Neutrophil (primary cell): ENCODE data around the gene MYRF.

Experiments
- H3K27ac ChIP-seq: fragments of 200-600 bp; sonication (generic); 2 replicates; pipeline ENCODE4 v1.5.1; 2016; ENCODE audit warnings: mild to moderate bottlenecking, moderate library complexity
- H3K27me3 ChIP-seq: fragments of 200-600 bp; sonication (generic); 2 replicates; pipeline ENCODE4 v1.6.0; 2016; ENCODE audit warnings: mild to moderate bottlenecking
- H3K36me3 ChIP-seq: fragments of 200-600 bp; sonication (generic); 2 replicates; pipeline ENCODE4 v1.5.1; 2017
- H3K4me1 ChIP-seq, 2 experiments: fragments of 200-600 bp in 1 of 2; sonication (generic) in 1 of 2; 1 replicate in 1 of 2; 2 replicates in 1 of 2; pipeline versions ENCODE4 v1.5.1 to v1.6.1; 2013 to 2016; ENCODE audit warnings: low read depth in 1 of 2, low read length in 1 of 2, mild to moderate bottlenecking in 1 of 2, moderate library complexity in 1 of 2; ENCODE audit not compliant: control insufficient read depth in 1 of 2, insufficient read depth in 1 of 2
- H3K4me3 ChIP-seq, 2 experiments: fragments of 200-600 bp in 1 of 2; sonication (generic) in 1 of 2; 1 replicate in 1 of 2; 2 replicates in 1 of 2; pipeline ENCODE4 v1.5.1; 2013 to 2016; ENCODE audit warnings: low read depth in 1 of 2, low read length in 1 of 2, mild to moderate bottlenecking in 1 of 2, moderate library complexity in 1 of 2
- H3K9me3 ChIP-seq: fragments of 200-600 bp; sonication (generic); 2 replicates; pipeline ENCODE4 v1.5.1; 2016
- TF ChIP-seq, protein P1 (sequence below): fragments of 200-600 bp; sonication (generic); IDR thresholded peaks from 2 replicates; pipeline ENCODE4 v1.5.1; 2016; ENCODE audit warnings: antibody characterized with exemption

The MYRF gene

GRCh38 chr11:61746442-61747191 lies 5.8 kb upstream of the MYRF start:
- peaks cover 4 to 8% of the 10 kb centered on the region in 2 experiments for H3K4me1 ChIP-seq
- no peak overlapping the region for H3K27ac ChIP-seq
- TF ChIP-seq, protein P1, sequence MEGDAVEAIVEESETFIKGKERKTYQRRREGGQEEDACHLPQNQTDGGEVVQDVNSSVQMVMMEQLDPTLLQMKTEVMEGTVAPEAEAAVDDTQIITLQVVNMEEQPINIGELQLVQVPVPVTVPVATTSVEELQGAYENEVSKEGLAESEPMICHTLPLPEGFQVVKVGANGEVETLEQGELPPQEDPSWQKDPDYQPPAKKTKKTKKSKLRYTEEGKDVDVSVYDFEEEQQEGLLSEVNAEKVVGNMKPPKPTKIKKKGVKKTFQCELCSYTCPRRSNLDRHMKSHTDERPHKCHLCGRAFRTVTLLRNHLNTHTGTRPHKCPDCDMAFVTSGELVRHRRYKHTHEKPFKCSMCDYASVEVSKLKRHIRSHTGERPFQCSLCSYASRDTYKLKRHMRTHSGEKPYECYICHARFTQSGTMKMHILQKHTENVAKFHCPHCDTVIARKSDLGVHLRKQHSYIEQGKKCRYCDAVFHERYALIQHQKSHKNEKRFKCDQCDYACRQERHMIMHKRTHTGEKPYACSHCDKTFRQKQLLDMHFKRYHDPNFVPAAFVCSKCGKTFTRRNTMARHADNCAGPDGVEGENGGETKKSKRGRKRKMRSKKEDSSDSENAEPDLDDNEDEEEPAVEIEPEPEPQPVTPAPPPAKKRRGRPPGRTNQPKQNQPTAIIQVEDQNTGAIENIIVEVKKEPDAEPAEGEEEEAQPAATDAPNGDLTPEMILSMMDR, result no peak
- H3K27me3 ChIP-seq, result peaks cover 39% of the 10 kb centered on the region
- H3K4me3 ChIP-seq, result no peak overlapping the region
- no peaks in the 10 kb centered on the region for H3K9me3 ChIP-seq
- no peaks in the 10 kb centered on the region for H3K36me3 ChIP-seq

DNA sequence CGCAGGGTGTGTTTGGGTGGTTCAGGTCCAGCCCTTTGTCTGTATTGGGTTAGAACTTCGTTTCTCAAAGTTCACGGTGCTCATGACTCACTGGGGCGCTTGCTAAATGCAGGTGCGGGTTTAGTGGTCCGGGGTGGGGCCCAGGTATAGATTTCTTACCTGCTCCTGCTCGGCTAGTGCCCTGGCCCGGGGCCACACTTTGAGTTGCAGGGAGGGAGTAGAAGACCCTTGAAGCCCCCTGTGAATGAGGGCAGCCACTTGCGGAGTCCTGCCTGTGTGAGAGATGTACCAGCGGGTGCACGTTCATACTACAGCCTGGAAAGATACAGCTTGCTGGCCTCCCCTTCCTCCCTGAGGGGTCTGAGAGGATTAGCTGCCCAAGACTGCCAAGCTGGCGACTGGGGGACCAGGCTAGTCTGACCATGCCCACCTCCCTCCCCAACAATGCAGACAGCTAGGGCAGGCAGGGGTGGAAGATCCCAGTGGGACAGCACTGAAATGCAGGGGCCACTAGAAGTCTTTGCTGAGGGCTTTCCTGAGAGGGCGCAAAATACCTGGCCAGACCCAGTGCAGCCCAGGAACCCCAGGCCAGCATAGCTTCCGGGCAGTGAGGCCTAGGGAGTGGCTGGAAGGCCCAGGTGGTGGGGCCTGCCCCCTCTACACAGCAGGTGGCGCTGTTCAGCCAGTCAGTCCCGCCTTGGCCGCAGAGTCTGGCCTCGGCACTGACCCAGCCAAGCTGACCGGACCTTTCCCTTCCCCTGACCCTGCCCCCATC lies 5.1 kb upstream of the MYRF start:
- TF ChIP-seq, protein P1, result peak; percentile 70
- no peak overlapping the region for H3K27ac ChIP-seq
- peaks cover 47% of the 10 kb centered on the region for H3K27me3 ChIP-seq
- H3K4me3 ChIP-seq, result no peak overlapping the region
- peaks cover 2 to 8% of the 10 kb centered on the region in 2 experiments for H3K4me1 ChIP-seq
- no peaks in the 10 kb centered on the region for H3K36me3 ChIP-seq
- no peaks in the 10 kb centered on the region for H3K9me3 ChIP-seq

DNA sequence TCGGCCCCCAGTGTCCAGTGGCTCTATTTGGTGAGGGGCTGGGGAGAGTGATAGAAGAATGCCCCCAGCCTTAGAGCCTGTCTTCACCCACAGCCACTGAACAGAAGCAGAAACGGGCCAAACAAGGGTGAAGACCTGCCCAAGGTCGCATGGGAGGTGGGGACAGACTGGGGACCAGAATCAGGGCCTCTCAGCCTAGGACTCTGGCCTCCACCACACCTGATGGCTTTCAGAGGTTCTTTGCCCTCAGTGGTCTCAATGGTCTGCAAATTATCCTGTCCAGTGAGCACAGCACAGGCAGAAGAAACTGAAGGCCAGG lies 4.5 kb upstream of the MYRF start:
- H3K9me3 ChIP-seq, result no peaks in the 10 kb centered on the region
- H3K4me3 ChIP-seq, result no peak overlapping the region
- TF ChIP-seq, protein P1, result no peak
- H3K36me3 ChIP-seq, result no peaks in the 10 kb centered on the region
- H3K27ac ChIP-seq, result no peak overlapping the region
- peaks cover 52% of the 10 kb centered on the region for H3K27me3 ChIP-seq
- H3K4me1 ChIP-seq, result peaks cover 0 to 4% of the 10 kb centered on the region in 2 experiments

GRCh38 chr11:61749591-61750217 lies 2.7 kb upstream of the MYRF start:
- H3K36me3 ChIP-seq, result no peaks in the 10 kb centered on the region
- TF ChIP-seq, protein P1, result no peak
- peaks cover 70% of the 10 kb centered on the region for H3K27me3 ChIP-seq

DNA sequence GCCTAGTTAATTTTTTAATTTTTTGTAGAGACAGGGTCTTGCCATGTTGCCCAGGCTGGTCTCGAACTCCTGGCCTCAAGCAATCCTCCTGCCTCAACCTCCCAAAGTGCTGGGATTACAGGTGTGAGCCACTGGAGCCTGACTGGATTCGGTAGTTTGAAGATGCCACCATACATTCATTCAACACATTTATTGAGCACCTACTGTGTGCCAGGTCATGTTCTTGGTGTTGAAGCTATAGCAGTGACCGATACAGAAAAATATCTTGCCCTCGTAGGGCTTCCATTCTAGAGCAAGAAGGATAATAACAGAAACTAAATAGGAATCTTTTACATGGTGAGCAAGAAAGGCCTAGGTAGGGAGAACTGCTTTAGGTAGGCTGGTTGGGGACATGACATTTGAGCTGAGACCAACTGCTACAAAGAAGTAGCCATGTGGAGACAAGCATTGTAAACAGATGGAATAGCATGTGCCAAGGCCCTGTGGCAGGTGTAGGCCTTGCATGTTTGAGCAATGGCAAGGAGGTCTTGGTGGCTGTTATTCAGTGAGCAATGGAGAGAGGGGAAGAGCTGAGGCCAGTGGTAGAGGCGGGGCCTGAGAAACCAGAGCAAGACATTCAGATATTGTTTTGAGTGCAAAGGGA lies 1.7 kb upstream of the MYRF start:
- TF ChIP-seq, protein P1, result no peak
- H3K4me1 ChIP-seq, result peaks cover 0 to 4% of the 10 kb centered on the region in 2 experiments
- H3K36me3 ChIP-seq, result no peaks in the 10 kb centered on the region
- no peak overlapping the region for H3K27ac ChIP-seq
- H3K4me3 ChIP-seq, result no peak overlapping the region
- H3K9me3 ChIP-seq, result no peaks in the 10 kb centered on the region
- H3K27me3 ChIP-seq, result peaks cover 72% of the 10 kb centered on the region

More at GRCh38 chr11:61749591-61750217, 2.7 kb upstream of the MYRF start:
- peaks cover 0 to 4% of the 10 kb centered on the region in 2 experiments for H3K4me1 ChIP-seq
- no peak overlapping the region for H3K27ac ChIP-seq
- H3K4me3 ChIP-seq, result no peak overlapping the region
- H3K9me3 ChIP-seq, result no peaks in the 10 kb centered on the region
